NB4 (cell line): ENCODE measurements around the gene TCEANC.
"Not testable (repeated sequence)": the region's sequence is repeated elsewhere in the genome, so short reads cannot be mapped to it uniquely, and the experiment has no call there.

Experiments
- DNase-seq: peaks from one replicate; pipeline ENCODE4 v3.0.0; 2010; ENCODE audit warnings: low read depth
- H3K4me3 ChIP-seq: one replicate; pipeline ENCODE4 v1.5.1; 2011; ENCODE audit warnings: mild to moderate bottlenecking, low read depth, low read length, moderate library complexity
- MYC ChIP-seq: IDR thresholded peaks from 2 replicates; pipeline ENCODE4 v1.6.1; 2011; ENCODE audit warnings: low read depth, low read length
- POLR2A ChIP-seq: IDR thresholded peaks from 2 replicates; pipeline ENCODE4 v1.6.1; 2011; ENCODE audit warnings: mild to moderate bottlenecking; ENCODE audit not compliant: insufficient read length; ENCODE audit errors: extremely low read depth
- TF ChIP-seq, protein P1 (sequence below): IDR thresholded peaks from 2 replicates; pipeline ENCODE4 v1.6.1; 2011; ENCODE audit warnings: low read depth, low read length
- TF ChIP-seq, protein P2 (sequence below): IDR thresholded peaks from one replicate; pipeline ENCODE4 v1.5.1; 2012; ENCODE audit warnings: low read depth, low read length

TCEANC gene

DNA sequence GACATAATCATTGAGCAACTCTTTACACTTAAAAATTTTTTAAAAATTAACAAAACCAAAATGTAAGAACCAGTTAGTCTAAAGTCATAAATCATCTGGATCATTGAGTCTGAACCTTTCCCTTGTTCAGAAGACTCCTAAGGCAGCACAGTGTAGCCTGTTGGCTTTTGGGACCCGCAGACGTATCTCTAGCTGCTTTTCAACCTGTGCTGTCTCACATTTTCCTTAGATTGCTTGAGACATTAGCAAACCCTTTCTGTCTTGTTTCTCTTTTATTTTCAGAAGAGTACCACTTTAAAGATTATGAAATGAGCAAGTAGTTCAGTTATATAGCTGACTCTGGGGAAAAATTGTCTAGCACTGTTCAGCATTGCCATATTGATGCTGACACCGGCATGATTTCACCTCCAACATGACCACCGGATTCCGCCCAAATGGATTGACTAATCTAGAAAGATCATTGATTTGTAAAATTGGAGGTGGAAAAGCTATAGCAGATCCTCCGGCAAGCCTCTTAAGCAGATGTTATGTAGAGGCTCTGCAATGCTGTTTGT is 8.9 kb downstream of the TCEANC start:
- no peak for DNase-seq
- H3K4me3 ChIP-seq: no peak overlapping the region
- no peak for TF ChIP-seq POLR2A
- TF ChIP-seq, protein P1, sequence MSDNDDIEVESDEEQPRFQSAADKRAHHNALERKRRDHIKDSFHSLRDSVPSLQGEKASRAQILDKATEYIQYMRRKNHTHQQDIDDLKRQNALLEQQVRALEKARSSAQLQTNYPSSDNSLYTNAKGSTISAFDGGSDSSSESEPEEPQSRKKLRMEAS: no peak
- no peak for TF ChIP-seq MYC
- TF ChIP-seq, protein P2, sequence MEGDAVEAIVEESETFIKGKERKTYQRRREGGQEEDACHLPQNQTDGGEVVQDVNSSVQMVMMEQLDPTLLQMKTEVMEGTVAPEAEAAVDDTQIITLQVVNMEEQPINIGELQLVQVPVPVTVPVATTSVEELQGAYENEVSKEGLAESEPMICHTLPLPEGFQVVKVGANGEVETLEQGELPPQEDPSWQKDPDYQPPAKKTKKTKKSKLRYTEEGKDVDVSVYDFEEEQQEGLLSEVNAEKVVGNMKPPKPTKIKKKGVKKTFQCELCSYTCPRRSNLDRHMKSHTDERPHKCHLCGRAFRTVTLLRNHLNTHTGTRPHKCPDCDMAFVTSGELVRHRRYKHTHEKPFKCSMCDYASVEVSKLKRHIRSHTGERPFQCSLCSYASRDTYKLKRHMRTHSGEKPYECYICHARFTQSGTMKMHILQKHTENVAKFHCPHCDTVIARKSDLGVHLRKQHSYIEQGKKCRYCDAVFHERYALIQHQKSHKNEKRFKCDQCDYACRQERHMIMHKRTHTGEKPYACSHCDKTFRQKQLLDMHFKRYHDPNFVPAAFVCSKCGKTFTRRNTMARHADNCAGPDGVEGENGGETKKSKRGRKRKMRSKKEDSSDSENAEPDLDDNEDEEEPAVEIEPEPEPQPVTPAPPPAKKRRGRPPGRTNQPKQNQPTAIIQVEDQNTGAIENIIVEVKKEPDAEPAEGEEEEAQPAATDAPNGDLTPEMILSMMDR: no peak

DNA sequence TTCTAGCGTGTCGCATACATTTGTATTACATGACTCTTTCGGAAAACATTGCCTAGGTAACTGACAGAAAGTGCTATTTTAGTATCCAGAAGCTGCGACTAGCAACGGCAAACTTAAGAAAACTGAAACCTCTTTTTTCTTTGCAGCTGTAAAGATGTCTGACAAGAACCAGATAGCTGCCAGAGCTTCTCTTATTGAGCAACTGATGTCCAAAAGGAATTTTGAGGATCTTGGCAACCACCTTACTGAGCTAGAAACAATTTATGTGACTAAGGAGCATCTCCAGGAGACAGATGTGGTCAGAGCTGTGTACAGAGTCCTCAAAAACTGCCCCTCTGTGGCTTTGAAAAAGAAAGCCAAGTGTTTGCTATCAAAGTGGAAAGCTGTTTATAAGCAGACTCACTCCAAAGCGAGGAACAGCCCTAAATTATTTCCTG is 9.4 kb downstream of the TCEANC start:
- no peak for DNase-seq
- TF ChIP-seq POLR2A (no peak), MYC (no peak)
- TF ChIP-seq, protein P2: no peak
- TF ChIP-seq, protein P1: no peak
- no peak overlapping the region for H3K4me3 ChIP-seq

DNA sequence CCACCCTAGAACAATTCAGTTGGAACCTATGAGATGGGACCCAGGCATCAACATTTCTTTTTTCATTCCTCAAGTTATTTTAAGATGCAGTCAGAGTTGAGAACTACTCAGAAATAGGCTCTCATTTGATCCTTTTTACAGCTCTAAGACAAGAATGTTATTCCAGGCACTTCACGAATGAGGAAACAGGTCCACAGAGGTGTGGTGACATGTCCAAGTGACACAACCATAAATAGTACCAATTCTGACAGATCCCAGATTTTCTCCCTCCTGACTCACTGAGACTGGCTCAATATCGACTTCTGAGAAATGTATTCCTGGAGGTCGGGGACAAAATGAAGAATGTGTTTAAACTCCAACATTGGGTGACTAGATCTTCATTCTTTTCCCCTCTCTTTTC is 11.1 kb downstream of the TCEANC start:
- no peak for DNase-seq
- no peak overlapping the region for H3K4me3 ChIP-seq
- no peak for TF ChIP-seq MYC
- TF ChIP-seq, protein P2: no peak
- TF ChIP-seq POLR2A: no peak
- TF ChIP-seq, protein P1: no peak

DNA sequence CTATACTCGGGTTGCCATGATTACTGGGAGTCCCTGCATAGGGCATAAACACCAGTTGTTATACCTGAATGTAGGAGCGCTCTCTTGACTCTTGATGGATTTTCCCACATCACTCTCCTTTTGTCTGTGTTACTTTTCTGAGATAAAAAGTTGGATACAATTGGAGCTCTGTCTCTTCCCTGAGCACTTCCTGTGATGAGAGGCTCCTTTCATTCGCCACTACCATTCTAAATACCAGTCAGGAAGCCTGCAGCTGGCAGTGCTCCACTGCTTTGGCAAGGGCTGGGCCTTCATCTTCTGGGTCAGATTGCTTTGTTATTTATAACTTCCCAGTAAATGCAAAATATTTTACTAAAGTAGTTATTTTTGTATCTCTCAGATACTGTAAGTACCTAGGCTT is 13.9 kb downstream of the TCEANC start:
- no peak overlapping the region for H3K4me3 ChIP-seq
- TF ChIP-seq POLR2A (no peak), MYC (no peak)
- TF ChIP-seq, protein P2: no peak
- TF ChIP-seq, protein P1: no peak
- no peak for DNase-seq

DNA sequence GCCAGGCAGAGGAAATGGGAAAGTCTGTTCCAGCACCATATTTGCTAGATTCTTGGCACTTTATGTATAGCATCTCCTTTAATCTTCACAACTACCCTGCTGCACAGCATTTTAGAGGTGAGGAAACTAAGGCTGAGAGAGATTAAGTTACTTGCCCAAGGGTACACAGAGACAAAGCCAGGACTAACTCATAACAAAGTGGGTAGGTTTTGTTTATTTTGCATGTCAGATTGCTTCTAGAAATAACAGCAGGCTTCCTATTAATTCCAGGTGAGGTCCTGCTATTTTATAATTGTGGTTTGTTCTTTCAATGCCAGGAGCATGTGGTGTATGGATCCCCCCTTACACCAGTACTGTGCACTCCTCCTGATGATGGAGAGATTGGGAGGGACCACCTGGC is 15.0 kb downstream of the TCEANC start:
- H3K4me3 ChIP-seq: no peak overlapping the region
- TF ChIP-seq, protein P2: no peak
- TF ChIP-seq POLR2A (no peak), MYC (no peak)
- TF ChIP-seq, protein P1: no peak
- DNase-seq: no peak

DNA sequence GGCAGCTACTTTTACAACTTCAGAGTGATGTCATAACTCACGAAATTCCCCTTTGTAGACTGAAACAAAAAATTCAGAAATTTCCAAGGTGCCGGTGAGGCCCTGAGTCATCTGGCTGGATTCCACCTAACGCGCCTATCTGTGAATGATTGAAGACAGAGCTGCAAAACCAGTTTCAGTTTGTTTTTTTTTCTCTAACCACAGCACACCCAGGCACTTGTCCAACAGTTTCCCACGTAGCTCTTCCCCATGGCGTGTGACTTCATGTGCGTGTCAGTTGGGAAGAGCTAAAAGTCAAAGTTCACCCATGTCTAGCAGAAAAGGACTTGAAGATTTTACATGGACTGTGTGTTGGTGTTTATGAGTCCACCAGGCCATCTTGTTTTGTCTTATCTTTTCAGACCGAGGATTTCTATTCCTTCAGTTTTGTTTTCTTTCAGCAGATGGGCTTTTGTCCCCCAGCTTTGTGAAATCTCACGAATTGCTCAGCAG is 16.4 kb downstream of the TCEANC start:
- TF ChIP-seq MYC: no peak
- no peak for TF ChIP-seq POLR2A
- TF ChIP-seq, protein P2: no peak
- TF ChIP-seq, protein P1: no peak
- DNase-seq: peak; percentile 32
- no peak overlapping the region for H3K4me3 ChIP-seq

DNA sequence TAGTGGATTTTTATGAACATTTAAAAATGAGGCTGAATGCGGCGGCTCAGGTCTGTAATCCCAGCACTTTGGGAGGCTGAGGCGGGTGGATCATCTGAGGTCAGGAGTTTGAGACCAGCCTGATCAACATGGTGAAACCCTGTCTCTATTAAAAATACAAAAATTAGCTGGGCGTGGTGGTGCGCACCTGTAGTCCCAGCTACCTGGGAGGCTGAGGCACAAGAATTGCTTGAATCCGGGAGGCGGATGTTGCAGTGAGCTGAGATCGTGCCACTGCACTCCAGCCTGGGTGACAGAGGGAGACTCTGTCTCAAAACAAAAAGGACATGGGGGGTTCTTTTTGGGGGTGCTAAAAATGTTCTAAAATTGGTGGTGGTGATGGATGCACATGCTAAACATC is 16.8 kb downstream of the TCEANC start:
- not testable (repeated sequence) for DNase-seq, H3K4me3 ChIP-seq
